Head of caudate nucleus (tissue), 42 donors: Measurements from ENCODE around the gene SAMD11.
"Not testable (repeated sequence)": the region's sequence is repeated elsewhere in the genome, so short reads cannot be mapped to it uniquely, and the experiment has no call there.

Source experiments
- DNase-seq, 42 donors: peaks; one replicate each; pipeline versions ENCODE4 v3.0.0 to v3.0.0-alpha.2; 2020 to 2021; ENCODE audit warnings: mixed read lengths in 7 of 42
- intact Hi-C: fragments of 100-400 bp; cut with DNase I; formaldehyde crosslinking; loops from one replicate; pipeline ENCODE4 v1.15.0; 2022

The SAMD11 gene

GRCh38 chr1:967466-968343 lies 44.0 kb downstream of the SAMD11 start:
- intact Hi-C loops, result no loop called here

GRCh38 chr1:969260-969855 lies 45.6 kb downstream of the SAMD11 start:
- intact Hi-C loops, result no loop called here
- DNase-seq, result no peak

More at GRCh38 chr1:967466-968343, 44.0 kb downstream of the SAMD11 start:
- DNase-seq, result no peak

DNA sequence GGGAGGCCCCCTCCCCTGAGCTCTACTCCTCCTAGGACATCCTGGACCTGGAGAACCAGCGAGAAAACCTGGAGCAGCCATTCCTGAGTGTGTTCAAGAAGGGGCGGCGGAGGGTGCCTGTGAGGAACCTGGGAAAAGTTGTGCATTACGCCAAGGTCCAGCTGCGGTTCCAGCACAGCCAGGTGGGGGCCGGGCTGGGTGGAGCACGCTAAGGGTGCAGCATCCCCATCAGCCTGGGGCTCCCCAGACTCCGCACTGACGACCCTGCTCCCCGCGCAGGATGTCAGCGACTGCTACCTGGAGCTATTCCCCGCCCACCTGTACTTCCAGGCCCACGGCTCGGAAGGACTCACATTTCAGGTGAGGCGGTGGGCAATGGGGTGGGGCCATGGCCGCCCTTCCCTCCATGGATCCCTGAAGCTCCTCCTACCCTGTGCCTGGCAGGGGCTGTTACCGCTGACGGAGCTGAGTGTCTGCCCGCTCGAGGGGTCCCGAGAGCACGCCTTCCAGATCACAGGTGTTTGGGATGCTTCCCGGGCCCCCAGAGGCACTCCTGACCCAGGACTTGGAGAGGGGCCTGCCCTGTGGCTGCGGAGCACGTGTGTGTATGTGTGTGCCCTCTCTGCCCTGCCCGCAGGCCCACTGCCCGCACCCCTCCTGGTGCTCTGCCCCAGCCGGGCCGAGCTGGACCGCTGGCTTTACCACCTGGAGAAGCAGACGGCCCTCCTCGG lies 46.7 kb downstream of the SAMD11 start:
- no peak for DNase-seq
- intact Hi-C loops, result no loop called here

DNA sequence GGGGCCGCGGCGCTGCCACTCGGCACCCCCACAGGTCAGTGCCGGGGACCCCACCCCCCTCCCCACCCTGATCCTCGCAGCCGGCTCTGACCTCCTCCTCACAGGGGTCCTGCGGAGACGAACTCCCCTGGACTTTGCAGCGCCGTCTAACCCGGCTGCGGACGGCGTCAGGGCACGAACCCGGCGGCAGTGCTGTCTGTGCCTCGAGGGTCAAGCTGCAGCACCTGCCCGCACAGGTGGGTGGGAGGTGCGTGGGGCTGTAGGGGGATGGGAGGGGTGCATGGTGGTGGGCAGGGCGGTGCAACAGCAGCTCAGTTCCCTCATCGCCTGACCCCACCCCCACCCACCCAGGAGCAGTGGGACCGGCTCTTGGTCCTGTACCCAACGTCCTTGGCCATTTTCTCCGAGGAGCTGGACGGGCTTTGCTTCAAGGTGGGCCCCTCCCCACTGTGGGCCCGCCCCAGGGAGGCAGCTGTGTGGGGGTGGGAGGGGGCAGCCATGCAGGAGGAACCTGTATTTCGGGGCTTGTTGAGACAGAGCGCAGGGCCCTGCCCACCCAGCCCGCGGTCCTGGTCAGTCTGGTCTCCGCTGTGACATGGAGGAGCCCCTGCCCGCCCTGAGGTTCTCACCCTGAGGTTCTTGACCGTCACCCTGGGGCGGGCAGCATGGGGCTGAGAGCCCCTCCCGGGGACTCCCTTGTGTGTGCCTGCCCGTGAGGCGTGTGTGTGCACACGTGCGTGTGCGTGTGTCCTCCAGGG lies 47.4 kb downstream of the SAMD11 start:
- DNase-seq, result no peak
- intact Hi-C loops, result no loop called here

DNA sequence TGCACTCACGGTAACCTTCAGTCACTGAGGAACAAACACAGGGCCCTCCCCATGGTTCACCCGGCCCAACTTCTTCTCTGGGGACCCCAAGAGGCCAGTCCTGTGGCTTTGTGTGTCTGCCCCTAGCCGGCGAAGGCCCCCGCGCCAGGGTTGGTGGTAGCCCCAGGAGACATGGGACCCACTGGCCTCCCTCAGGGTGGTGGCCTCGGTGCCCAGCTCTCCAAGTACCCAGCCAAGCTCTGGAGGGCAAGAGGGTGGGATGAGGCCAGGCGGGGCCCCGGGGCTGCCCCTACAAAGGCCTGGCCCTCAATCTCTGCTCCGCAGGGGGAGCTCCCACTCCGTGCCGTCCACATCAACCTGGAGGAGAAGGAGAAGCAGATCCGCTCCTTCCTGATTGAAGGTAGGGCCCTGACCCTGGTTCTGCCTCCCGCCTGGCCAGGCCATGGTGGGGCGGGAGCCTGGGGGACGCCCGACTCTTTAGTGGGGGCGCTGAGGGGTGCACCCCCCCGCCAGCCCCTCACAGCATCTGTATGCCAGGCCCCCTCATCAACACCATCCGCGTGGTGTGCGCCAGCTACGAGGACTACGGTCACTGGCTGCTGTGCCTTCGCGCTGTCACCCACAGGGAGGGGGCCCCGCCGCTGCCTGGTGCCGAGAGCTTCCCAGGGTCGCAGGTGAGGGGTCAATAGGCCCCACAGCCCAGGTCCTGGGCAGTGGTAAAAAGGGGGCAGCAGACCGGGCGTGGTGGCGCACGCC lies 48.2 kb downstream of the SAMD11 start:
- DNase-seq, result no peak

GRCh38 chr1:972726-973458 lies 49.2 kb downstream of the SAMD11 start:
- DNase-seq, result no peak
- intact Hi-C loops, result no loop called here

More for the DNA sequence above, 48.2 kb downstream of the SAMD11 start:
- intact Hi-C loops, result no loop called here

- intact Hi-C loops, result no loop called here
- no peak for DNase-seq
Measured at GRCh38 chr1:973459-974292, 50.0 kb downstream of the SAMD11 start.

DNA sequence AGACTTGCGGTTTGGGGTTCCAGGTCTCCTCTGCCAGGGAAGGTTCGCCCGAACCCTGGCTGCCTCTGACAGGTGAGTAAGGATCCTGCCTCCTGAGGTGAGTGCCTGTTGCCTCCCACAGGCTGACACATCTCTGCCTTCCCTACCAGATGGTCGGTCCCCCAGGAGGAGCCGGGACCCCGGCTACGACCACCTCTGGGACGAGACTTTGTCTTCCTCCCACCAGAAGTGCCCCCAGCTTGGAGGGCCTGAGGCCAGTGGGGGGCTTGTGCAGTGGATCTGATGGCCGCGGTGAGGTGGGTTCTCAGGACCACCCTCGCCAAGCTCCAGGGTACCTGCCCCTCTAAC lies 50.5 kb downstream of the SAMD11 start:
- intact Hi-C loops, result no loop called here
- DNase-seq, result no peak

DNA sequence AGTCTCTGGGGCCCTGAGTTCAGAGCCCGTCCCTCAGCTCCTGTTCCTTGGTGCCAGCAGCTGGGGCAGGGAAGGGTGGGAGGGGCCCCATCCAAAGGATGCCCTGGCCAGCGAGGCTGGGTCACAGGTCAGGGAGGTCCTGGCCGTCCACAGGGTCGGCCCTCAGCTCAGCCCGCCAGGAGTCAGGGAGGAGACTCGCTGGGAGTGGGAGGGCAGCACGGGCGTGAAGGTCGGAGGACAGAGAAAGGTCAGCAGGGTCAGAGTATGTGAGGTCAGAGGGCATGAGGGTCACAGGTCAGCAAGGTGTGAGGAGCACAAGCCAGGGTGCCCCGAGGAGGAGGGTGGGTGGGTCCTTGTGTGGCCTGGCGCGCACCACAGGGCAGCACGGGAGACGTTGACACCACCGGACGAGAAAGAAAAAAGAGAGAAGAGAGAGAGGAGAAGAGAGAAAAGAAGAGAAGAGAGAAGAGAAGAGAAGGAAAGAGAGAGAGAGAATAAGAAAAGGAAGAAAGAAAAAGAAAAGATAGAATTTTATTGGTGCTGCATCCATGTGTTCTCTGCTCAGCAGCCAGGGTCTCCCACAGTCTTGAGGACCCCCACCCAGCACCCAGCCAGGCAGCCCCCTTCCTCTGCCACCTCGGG lies 51.1 kb downstream of the SAMD11 start:
- intact Hi-C loops, result no loop called here
- no peak for DNase-seq

DNA sequence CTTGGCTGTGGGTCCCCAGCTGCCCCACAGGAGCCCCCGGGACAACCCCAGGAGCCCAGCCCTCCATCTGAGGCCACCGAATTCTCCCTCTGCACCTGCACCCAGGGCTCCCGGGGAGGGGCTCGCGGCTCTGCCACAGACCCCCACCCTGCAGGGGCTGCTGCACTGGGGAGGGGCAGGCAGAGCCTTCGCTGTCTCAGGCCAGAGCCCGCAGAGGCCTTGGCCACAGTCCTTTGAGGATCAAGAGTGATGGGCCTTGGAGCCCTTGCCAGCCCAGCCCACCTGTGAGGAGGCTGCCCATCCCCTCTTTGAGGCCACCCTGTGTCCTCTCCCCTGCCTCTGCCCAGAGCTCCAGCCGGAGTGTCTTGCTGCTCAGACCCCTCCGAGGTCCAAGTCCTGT lies 51.6 kb downstream of the SAMD11 start:
- intact Hi-C loops, result no loop called here

DNA sequence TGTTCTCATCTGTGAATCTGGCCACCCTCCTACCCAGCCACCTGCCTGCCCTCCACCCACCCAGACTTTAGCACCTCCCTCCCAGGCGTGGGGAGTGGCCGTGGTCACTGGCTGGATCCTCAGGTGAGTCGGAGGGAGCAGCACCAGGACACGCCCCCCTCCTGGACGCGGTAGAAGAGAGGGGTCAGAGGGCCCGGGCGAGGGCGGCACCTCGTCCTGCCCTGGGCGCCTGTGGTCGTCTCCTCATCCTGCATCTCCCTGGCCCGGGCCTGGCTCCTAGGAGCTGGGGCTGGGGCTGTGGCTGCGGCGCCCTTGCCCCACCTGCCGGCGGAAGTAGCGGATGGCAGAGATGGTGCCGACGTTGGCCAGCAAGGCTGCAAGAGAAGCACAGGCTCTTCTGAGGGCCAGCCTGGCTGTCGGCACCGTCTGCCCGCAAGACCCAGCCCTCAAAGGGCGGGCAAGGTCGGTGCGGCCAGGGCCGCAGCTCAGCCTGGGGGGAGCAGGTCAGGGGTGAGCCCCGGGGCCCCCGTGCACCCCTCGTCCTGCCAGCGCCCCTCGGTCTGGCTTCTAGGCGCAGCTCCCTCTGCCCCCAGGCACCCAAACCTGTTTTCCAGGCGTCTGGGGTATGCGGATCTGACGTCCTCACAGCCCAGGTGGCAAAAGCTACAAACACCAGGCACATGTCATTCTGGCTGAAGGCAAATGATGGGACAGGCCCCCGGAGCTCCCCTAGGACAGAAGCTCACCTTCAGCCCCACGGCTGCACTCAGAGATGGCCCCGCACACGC lies 52.4 kb downstream of the SAMD11 start:
- intact Hi-C loops, result no loop called here
- DNase-seq, result peak in 14 of 42 donors; percentile 28 to 71 (median 52)

More for the DNA sequence above, 51.6 kb downstream of the SAMD11 start:
- DNase-seq, result no peak

GRCh38 chr1:976791-977190 lies 53.1 kb downstream of the SAMD11 start:
- intact Hi-C loops, result not testable (repeated sequence)
- peak in 1 of 42 donors; percentile 9 for DNase-seq

- intact Hi-C loops, result no loop called here
- DNase-seq, result no peak
Measured at GRCh38 chr1:978069-978834, 54.5 kb downstream of the SAMD11 start.

GRCh38 chr1:978835-979743 lies 55.4 kb downstream of the SAMD11 start:
- intact Hi-C loops, result no loop called here
- no peak for DNase-seq
